Endothelial cell of umbilical vein (primary cell): ENCODE measurements around the gene IL4I1. TPM values are rescaled to one million over a fixed set of nuclear protein-coding genes. Genes with fewer than 3 reads are reported as not detected.

ENCODE experiments used
- BruUV-seq: library from RNA; stranded (reverse); fragments of 400-500 nt; replicated peaks from 2 replicates; lab custom pipeline; 2021; lab: Mats Ljungman, UMichigan
- CTCF ChIA-PET: fragments of 300-600, 350-600 bp; sonication (Branson Sonifier 250); formaldehyde crosslinking; loops from one replicate; lab custom pipeline; 2021; ENCODE audit warnings: antibody characterized with exemption, inconsistent platforms; lab: Charles Lee
- POLR2A ChIA-PET: fragments of 300-600, 350-600 bp; sonication (Branson Sonifier 250); formaldehyde crosslinking; loops from one replicate; lab custom pipeline; 2021; ENCODE audit warnings: antibody characterized with exemption, inconsistent platforms; lab: Charles Lee
- DNase-seq: peaks from one replicate; pipeline ENCODE4 v3.0.0-alpha.2; 2011; ENCODE audit warnings: low read depth, low spot score
- FAIRE-seq: peaks from 2 replicates; lab custom pipeline; 2011; peaks lifted over from hg19 to GRCh38; lab: Jason Lieb, UNC
- H2AFZ ChIP-seq: 2 replicates; pipeline ENCODE4 v1.6.0; 2012; ENCODE audit warnings: low read depth, low read length, control low read depth, inconsistent platforms
- H3K27ac ChIP-seq: 2 replicates; pipeline ENCODE4 v1.5.1; 2011; ENCODE audit warnings: low read depth, mild to moderate bottlenecking, control low read depth, low read length, moderate library complexity; ENCODE audit not compliant: insufficient read depth
- H3K27me3 ChIP-seq, 2 experiments: 2 replicates each; pipeline versions ENCODE4 v1.6.0 to v1.6.1; 2011; ENCODE audit warnings: low read length in 2 of 2, mixed read lengths in 1 of 2; ENCODE audit not compliant: control insufficient read depth in 2 of 2, insufficient read depth in 2 of 2
- H3K36me3 ChIP-seq, 2 experiments: 2 replicates in 1 of 2; 3 replicates in 1 of 2; pipeline ENCODE4 v1.5.1; 2011; ENCODE audit warnings: low read length in 2 of 2, mild to moderate bottlenecking in 1 of 2, moderate library complexity in 1 of 2; ENCODE audit not compliant: control insufficient read depth in 2 of 2, insufficient read depth in 2 of 2; ENCODE audit errors: extremely low read depth in 1 of 2
- H3K4me1 ChIP-seq: 3 replicates; pipeline ENCODE4 v1.5.1; 2011; ENCODE audit warnings: mild to moderate bottlenecking, low read length; ENCODE audit not compliant: control insufficient read depth, insufficient read depth; ENCODE audit errors: extremely low read depth
- H3K4me2 ChIP-seq: 2 replicates; pipeline ENCODE4 v1.6.1; 2011; ENCODE audit warnings: low read length, control low read depth, mixed read lengths; ENCODE audit not compliant: insufficient read depth
- H3K4me3 ChIP-seq, 3 experiments: fragments of 200-600 bp in 1 of 3; sonication (generic), shearing (Covaris generic) in 1 of 3; replicated peaks in 1 of 3; 2 replicates each; pipeline ENCODE4 v1.5.1; 2011 to 2016; ENCODE audit warnings: control low read depth in 3 of 3, low read length in 3 of 3, mild to moderate bottlenecking in 2 of 3, inconsistent platforms in 1 of 3, low read depth in 1 of 3, moderate library complexity in 1 of 3; ENCODE audit not compliant: insufficient read depth in 1 of 3
- H3K79me2 ChIP-seq: 2 replicates; pipeline ENCODE4 v1.6.0; 2012; ENCODE audit warnings: low read length, inconsistent platforms; ENCODE audit not compliant: control insufficient read depth, insufficient read depth
- H3K9ac ChIP-seq: replicated peaks from 2 replicates; pipeline ENCODE3; 2011; ENCODE audit warnings: low read length, control low read depth; ENCODE audit not compliant: insufficient read depth; ENCODE audit errors: extremely low read depth
- H3K9me1 ChIP-seq: replicated peaks from 3 replicates; pipeline ENCODE4 v1.6.0; 2011; ENCODE audit warnings: mild to moderate bottlenecking, low read length; ENCODE audit not compliant: control insufficient read depth, insufficient read depth; ENCODE audit errors: extremely low read depth
- H3K9me3 ChIP-seq: replicated peaks from 2 replicates; pipeline ENCODE4 v1.5.1; 2012; ENCODE audit warnings: low read length, inconsistent platforms; ENCODE audit not compliant: control insufficient read depth, insufficient read depth
- H4K20me1 ChIP-seq: replicated peaks from 2 replicates; pipeline ENCODE3; 2011; ENCODE audit warnings: mild to moderate bottlenecking, low read length; ENCODE audit not compliant: control insufficient read depth, insufficient read depth; ENCODE audit errors: extremely low read depth
- EZH2 ChIP-seq: IDR thresholded peaks from 2 replicates; pipeline ENCODE4 v1.6.1; 2012; ENCODE audit warnings: borderline replicate concordance, low read depth, mild to moderate bottlenecking, moderate library complexity, low read length, inconsistent platforms; ENCODE audit not compliant: severe bottlenecking
- FOS ChIP-seq: IDR thresholded peaks from 2 replicates; pipeline ENCODE4 v1.6.1; 2011; ENCODE audit warnings: mild to moderate bottlenecking, low read length, moderate library complexity, borderline replicate concordance; ENCODE audit not compliant: insufficient read depth
- GATA2 ChIP-seq: IDR thresholded peaks from 2 replicates; pipeline ENCODE4 v1.7.0; 2011; ENCODE audit warnings: low read depth, mild to moderate bottlenecking, moderate library complexity, mixed read lengths, low read length; ENCODE audit not compliant: insufficient read length, insufficient read depth
- JUN ChIP-seq: IDR thresholded peaks from 2 replicates; pipeline ENCODE4 v1.6.1; 2011; ENCODE audit warnings: borderline replicate concordance, low read depth; ENCODE audit not compliant: insufficient read length, insufficient read depth
- MYC ChIP-seq: IDR thresholded peaks from one replicate; pipeline ENCODE4 v1.6.1; 2011; ENCODE audit warnings: mild to moderate bottlenecking, low read depth, low read length
- POLR2A ChIP-seq: IDR thresholded peaks from 2 replicates; pipeline ENCODE4 v1.6.1; 2012; ENCODE audit warnings: low read depth, mild to moderate bottlenecking, control low read depth, low read length
- POLR2AphosphoS5 ChIP-seq: IDR thresholded peaks from 2 replicates; pipeline ENCODE4 v1.6.1; 2012; ENCODE audit warnings: low read depth, mild to moderate bottlenecking, control low read depth, low read length, moderate library complexity; ENCODE audit not compliant: insufficient read depth
- dilution Hi-C: fragments of 300-500 bp; cut with MboI; formaldehyde crosslinking; loops from one replicate; pipeline ENCODE4 v1.15.0; 2019; ENCODE audit warnings: low sequenced_read_pairs; ENCODE audit not compliant: extremely low pct_ligation_motif_present
- intact Hi-C: fragments of 100-400 bp; cut with micrococcal nuclease; formaldehyde crosslinking; loops from one replicate; pipeline ENCODE4 v1.10.0; 2022
- polyA plus RNA-seq, 4 experiments: library from polyadenylated mRNA; depleted of rRNA in 3 of 4; stranded (reverse) in 3 of 4; unstranded in 1 of 4; fragments of >200 nt; gene quantifications; 2 replicates each; pipeline versions ENCODE4 v1.2.1 to v1.2.3, GENCODE V29; 2011 to 2012; ENCODE audit warnings: missing spikeins in 1 of 4
- total RNA-seq: library from RNA; stranded (reverse); gene quantifications from 2 replicates; pipeline ENCODE4 v1.2.3, GENCODE V29; 2021
- TF ChIP-seq, protein P1 (sequence below): IDR thresholded peaks from 2 replicates; pipeline ENCODE4 v1.6.1; 2011; ENCODE audit not compliant: insufficient read depth, insufficient read length
- TF ChIP-seq, protein P2 (sequence below), 2 donors: IDR thresholded peaks; 1 replicate in 1 of 2; 2 replicates in 1 of 2; pipeline ENCODE4 v1.5.1; 2011; ENCODE audit warnings: low read length in 2 of 2, mild to moderate bottlenecking in 2 of 2, moderate library complexity in 2 of 2, control low read depth in 1 of 2, inconsistent platforms in 1 of 2, low read depth in 1 of 2; ENCODE audit not compliant: insufficient read depth in 1 of 2; ENCODE audit errors: extremely low read depth in 1 of 2

The IL4I1 gene
- total and polyA plus RNA-seq, 2 donors (not counting 3 experiments of a cell fraction or from before 2014, with no cell fraction given) = 5.0 to 5.6 TPM

DNA sequence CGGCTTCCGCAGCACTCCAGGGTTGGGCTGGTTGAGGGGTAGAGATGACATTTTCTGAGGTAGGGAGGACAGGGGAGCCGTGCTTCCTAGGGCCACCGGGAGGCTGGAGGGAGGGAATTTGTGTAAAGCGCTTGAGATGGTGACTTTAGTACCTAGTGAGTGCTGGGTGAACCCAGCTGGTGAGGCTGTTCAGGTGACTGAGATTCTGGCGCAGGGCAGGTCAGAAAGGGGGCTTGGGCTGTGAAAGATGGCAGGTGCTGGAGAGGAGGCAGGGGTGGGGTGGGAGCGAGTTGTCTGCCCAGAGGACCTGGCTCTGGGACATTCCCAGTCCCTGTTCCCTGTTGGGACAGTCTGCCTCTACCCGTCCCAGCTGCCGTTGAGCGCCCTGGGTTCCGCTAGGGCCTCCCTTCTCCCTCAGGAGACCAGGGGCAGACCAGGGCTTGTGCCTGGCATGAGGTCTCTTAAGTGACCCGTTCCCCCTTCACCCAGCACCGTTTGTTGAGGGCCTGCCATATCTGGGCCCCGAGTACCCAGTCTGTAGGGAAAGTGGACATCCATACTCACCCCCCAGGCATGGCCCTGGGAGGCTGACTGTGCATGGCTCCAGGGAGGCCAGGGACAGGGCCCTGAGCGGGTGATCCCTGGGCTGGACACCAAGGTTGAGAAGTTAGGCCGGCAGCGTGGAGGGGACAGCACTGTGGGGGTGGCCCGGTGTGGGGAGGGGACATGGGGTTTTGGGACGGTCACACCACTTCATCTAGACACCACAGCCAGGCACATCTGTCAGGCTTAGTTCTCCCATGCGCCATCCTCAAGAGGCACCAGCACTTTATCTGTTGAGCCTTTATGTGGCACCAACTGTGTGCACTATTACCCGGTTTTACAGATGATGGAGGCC, 40.8 kb downstream of the IL4I1 start:
- Histone ChIP-seq H3K36me3 (peaks cover 2 to 49% of the 10 kb centered on the region in 2 experiments), H2AFZ (no peak overlapping the region), H3K4me1 (peaks cover 26% of the 10 kb centered on the region), H3K27ac (no peak overlapping the region), H3K79me2 (peaks cover 25% of the 10 kb centered on the region), H3K4me2 (no peak overlapping the region), H3K4me3 (no peak overlapping the region), H4K20me1 (no peaks in the 10 kb centered on the region), H3K9me3 (no peaks in the 10 kb centered on the region), H3K9me1 (no peaks in the 10 kb centered on the region), H3K27me3 (no peaks in the 10 kb centered on the region), H3K9ac (no peak overlapping the region)
- ChIA-PET POLR2A (no interaction called here), CTCF (no interaction called here)
- DNase-seq = no peak
- TF ChIP-seq, protein P1, sequence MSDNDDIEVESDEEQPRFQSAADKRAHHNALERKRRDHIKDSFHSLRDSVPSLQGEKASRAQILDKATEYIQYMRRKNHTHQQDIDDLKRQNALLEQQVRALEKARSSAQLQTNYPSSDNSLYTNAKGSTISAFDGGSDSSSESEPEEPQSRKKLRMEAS = no peak
- TF ChIP-seq EZH2 (no peak), POLR2AphosphoS5 (no peak), GATA2 (no peak), FOS (no peak), POLR2A (no peak), JUN (no peak), MYC (no peak)
- TF ChIP-seq, protein P2, sequence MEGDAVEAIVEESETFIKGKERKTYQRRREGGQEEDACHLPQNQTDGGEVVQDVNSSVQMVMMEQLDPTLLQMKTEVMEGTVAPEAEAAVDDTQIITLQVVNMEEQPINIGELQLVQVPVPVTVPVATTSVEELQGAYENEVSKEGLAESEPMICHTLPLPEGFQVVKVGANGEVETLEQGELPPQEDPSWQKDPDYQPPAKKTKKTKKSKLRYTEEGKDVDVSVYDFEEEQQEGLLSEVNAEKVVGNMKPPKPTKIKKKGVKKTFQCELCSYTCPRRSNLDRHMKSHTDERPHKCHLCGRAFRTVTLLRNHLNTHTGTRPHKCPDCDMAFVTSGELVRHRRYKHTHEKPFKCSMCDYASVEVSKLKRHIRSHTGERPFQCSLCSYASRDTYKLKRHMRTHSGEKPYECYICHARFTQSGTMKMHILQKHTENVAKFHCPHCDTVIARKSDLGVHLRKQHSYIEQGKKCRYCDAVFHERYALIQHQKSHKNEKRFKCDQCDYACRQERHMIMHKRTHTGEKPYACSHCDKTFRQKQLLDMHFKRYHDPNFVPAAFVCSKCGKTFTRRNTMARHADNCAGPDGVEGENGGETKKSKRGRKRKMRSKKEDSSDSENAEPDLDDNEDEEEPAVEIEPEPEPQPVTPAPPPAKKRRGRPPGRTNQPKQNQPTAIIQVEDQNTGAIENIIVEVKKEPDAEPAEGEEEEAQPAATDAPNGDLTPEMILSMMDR (IDR thresholded peaks at IDR 0.05; ENCODE audit: extremely low read depth in 1 of 2, insufficient read depth in 1 of 2, low read depth in 1 of 2, low read length in 2 of 2) = no peak
- intact Hi-C loops = no loop called here
- no peak for FAIRE-seq
- dilution Hi-C loops = no loop called here
- no TSS peak for BruUV-seq
